Skin epidermis (tissue), 12 donors: ENCODE results near the gene IGSF11.
"Not testable (repeated sequence)": the region's sequence is repeated elsewhere in the genome, so short reads cannot be mapped to it uniquely, and the experiment has no call there.

Experiments
- H3K27ac ChIP-seq, 21 experiments: fragments of 200-600 bp; sonication (generic) in 11 of 21; one replicate each; pipeline ENCODE4 v1.5.0; 2020; ENCODE audit warnings: mild to moderate bottlenecking in 3 of 21, inconsistent platforms in 2 of 21, moderate library complexity in 2 of 21
- H3K4me3 ChIP-seq, 7 experiments: fragments of 200-600 bp; sonication (generic) in 2 of 7; one replicate each; pipeline ENCODE4 v1.5.0; 2020; ENCODE audit warnings: inconsistent platforms in 2 of 7, mild to moderate bottlenecking in 2 of 7, moderate library complexity in 1 of 7

IGSF11 gene

GRCh38 chr3:119034256-119035013 is at the start of gene IGSF11:
Gene IGSF11, minus strand, starts transcription at chr3:119034846. Its CDS starts 264 bp downstream, at chr3:119034582.
- H3K4me3 ChIP-seq, result peak within 1 kb of the TSS; percentile 16 to 60 (median 34)
- peak within 1 kb of the TSS in 2 of 21 experiments; percentile 34 to 68 for H3K27ac ChIP-seq

- H3K4me3 ChIP-seq, result no peak overlapping the region
- no peak overlapping the region for H3K27ac ChIP-seq
Observed at GRCh38 chr3:119080364-119080763, 45.7 kb upstream of the IGSF11 start.

GRCh38 chr3:119073258-119074001 is 38.8 kb upstream of the IGSF11 start:
- no peak overlapping the region for H3K4me3 ChIP-seq
- H3K27ac ChIP-seq, result no peak overlapping the region

GRCh38 chr3:119072451-119072850 is 37.8 kb upstream of the IGSF11 start:
- not testable (repeated sequence) for H3K4me3 ChIP-seq, H3K27ac ChIP-seq

GRCh38 chr3:119069725-119070124 is 35.1 kb upstream of the IGSF11 start:
- Histone ChIP-seq H3K27ac (no peak overlapping the region), H3K4me3 (no peak overlapping the region)

- H3K27ac ChIP-seq, result no peak overlapping the region
- H3K4me3 ChIP-seq, result no peak overlapping the region
Observed at GRCh38 chr3:119063471-119063870, 28.8 kb upstream of the IGSF11 start.

- no peak overlapping the region for H3K27ac ChIP-seq
- no peak overlapping the region for H3K4me3 ChIP-seq
Observed at GRCh38 chr3:119062892-119063291, 28.2 kb upstream of the IGSF11 start.

GRCh38 chr3:119044593-119044992 is 9.9 kb upstream of the IGSF11 start:
- H3K4me3 ChIP-seq, result no peak overlapping the region
- H3K27ac ChIP-seq, result no peak overlapping the region

- Histone ChIP-seq H3K27ac (no peak overlapping the region), H3K4me3 (no peak overlapping the region)
Observed at GRCh38 chr3:119042162-119042561, 7.5 kb upstream of the IGSF11 start.

- no peak overlapping the region for H3K27ac ChIP-seq
- peak overlapping the region; percentile 16 to 60 (median 34) for H3K4me3 ChIP-seq
Observed at GRCh38 chr3:119035014-119035346, 334 bp upstream of the IGSF11 start.

GRCh38 chr3:119033393-119034255 is 1.0 kb downstream of the IGSF11 start:
- Histone ChIP-seq H3K4me3 (peak overlapping the region in 5 of 7 experiments; percentile 16 to 60 (median 49)), H3K27ac (peak overlapping the region in 2 of 21 experiments; percentile 34 to 68)

GRCh38 chr3:119025171-119025795 is 9.4 kb downstream of the IGSF11 start:
- Histone ChIP-seq H3K27ac (no peak overlapping the region), H3K4me3 (no peak overlapping the region)

GRCh38 chr3:119019767-119020518 is 14.7 kb downstream of the IGSF11 start:
- H3K4me3 ChIP-seq, result no peak overlapping the region
- no peak overlapping the region for H3K27ac ChIP-seq

GRCh38 chr3:119018690-119019463 is 15.8 kb downstream of the IGSF11 start:
- Histone ChIP-seq H3K4me3 (no peak overlapping the region), H3K27ac (no peak overlapping the region)

GRCh38 chr3:119015942-119016341 is 18.7 kb downstream of the IGSF11 start:
- Histone ChIP-seq H3K27ac (no peak overlapping the region), H3K4me3 (no peak overlapping the region)

- Histone ChIP-seq H3K4me3 (no peak overlapping the region), H3K27ac (no peak overlapping the region)
Observed at GRCh38 chr3:119013951-119014350, 20.7 kb downstream of the IGSF11 start.

GRCh38 chr3:119011528-119011927 is 23.1 kb downstream of the IGSF11 start:
- no peak overlapping the region for H3K4me3 ChIP-seq
- H3K27ac ChIP-seq, result no peak overlapping the region

GRCh38 chr3:118997190-118997589 is 37.5 kb downstream of the IGSF11 start:
- Histone ChIP-seq H3K27ac (no peak overlapping the region), H3K4me3 (no peak overlapping the region)
